ENCODE data around the gene NREP. TPM values are rescaled to one million over a fixed set of nuclear protein-coding genes. Genes with fewer than 3 reads are reported as not detected.
"Not testable (repeated sequence)": the region's sequence is repeated elsewhere in the genome, so short reads cannot be mapped to it uniquely, and the experiment has no call there.

NREP gene
- total and polyA plus RNA-seq, 2 donors (not counting 1 experiment from before 2014, with no cell fraction given) = 56.8 to 364 TPM

DNA sequence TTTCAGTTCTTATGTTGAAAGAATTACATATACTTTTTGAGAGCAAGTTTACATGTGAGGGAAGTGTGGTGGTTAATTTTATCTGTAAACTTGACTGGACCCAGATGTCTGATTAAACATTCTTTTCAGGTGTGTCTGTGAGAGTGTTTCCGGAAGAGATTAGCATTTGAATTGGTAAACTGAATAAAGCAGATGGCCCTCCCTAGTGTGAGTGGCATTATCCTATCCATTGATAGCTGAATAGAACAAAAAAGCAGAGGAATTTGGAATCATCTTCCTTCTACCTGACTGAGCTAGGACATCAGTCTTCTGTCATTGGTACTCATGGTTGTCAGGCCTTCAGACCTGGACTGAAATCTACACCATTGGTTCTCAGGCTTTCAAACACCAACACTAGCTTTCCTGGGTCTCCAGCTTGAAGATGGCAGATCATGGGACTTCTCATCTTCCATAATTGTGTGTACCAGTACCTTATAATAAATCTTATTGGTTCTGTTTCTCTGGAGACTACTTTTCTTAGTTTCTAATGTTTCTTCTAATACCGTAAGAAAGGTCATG, 36.6 kb downstream of the NREP start:
- Histone ChIP-seq H4K20me1 (ENCODE audit: control insufficient read depth, extremely low read depth, insufficient read depth, low read length) (no peaks in the 10 kb centered on the region), H3K9me3 (ENCODE audit: control insufficient read depth, insufficient read depth, low read depth, low read length) (no peaks in the 10 kb centered on the region), H3K4me3 (replicated peaks in 1 of 4; ENCODE audit: control extremely low read depth in 1 of 4, insufficient read depth in 1 of 4, low read depth in 3 of 4, low read length in 4 of 4) (no peak overlapping the region), H3K27ac (ENCODE audit: insufficient read depth, low read length) (no peak overlapping the region), H3K9ac (ENCODE audit: insufficient read depth, low read length) (no peak overlapping the region), H3K4me2 (ENCODE audit: extremely low read depth, insufficient read depth, low read length) (no peak overlapping the region), H3K4me1 (ENCODE audit: control insufficient read depth, extremely low read depth, insufficient read depth, low read length) (no peaks in the 10 kb centered on the region), H3K36me3 (ENCODE audit: control insufficient read depth, insufficient read depth, low read length) (no peaks in the 10 kb centered on the region), H3K79me2 (ENCODE audit: control insufficient read depth, insufficient read depth, low read length) (no peaks in the 10 kb centered on the region), H2AFZ (ENCODE audit: low read length) (no peak overlapping the region), H3K27me3 (ENCODE audit: control insufficient read depth, insufficient read depth, low read length) (no peaks in the 10 kb centered on the region)
- no peak for DNase-seq (ENCODE audit: low read depth in 2 of 2)
- TF ChIP-seq, protein P1, sequence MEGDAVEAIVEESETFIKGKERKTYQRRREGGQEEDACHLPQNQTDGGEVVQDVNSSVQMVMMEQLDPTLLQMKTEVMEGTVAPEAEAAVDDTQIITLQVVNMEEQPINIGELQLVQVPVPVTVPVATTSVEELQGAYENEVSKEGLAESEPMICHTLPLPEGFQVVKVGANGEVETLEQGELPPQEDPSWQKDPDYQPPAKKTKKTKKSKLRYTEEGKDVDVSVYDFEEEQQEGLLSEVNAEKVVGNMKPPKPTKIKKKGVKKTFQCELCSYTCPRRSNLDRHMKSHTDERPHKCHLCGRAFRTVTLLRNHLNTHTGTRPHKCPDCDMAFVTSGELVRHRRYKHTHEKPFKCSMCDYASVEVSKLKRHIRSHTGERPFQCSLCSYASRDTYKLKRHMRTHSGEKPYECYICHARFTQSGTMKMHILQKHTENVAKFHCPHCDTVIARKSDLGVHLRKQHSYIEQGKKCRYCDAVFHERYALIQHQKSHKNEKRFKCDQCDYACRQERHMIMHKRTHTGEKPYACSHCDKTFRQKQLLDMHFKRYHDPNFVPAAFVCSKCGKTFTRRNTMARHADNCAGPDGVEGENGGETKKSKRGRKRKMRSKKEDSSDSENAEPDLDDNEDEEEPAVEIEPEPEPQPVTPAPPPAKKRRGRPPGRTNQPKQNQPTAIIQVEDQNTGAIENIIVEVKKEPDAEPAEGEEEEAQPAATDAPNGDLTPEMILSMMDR (conservative IDR thresholded peaks at IDR 0.05 in 1 of 2, IDR thresholded peaks at IDR 0.05 in 1 of 2; ENCODE audit: low read depth in 1 of 2, low read length in 2 of 2) = no peak
- no peak for TF ChIP-seq EZH2 (IDR thresholded peaks at IDR 0.05; ENCODE audit: low read length, missing control alignments)

DNA sequence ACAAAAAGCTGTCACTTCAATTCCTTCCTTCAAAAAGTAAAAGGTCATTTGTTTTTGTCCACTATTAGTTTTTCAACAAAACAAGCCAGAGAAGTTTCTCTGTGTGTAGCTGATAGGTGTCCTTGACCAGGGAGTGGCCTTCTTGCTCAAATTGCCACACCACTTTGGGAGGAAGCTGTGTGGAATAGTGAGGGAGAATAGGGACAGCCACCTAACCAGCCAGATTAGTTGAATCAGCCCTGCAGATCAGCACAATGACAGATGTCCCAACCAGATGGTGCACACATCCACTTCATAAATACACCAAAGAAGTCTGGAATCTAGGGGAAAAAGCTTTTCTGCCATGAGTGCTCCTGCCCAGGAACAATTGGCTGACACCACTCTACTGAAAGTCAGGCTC, 37.2 kb downstream of the NREP start:
- Histone ChIP-seq H3K27ac (ENCODE audit: insufficient read depth, low read length) (no peak overlapping the region), H3K36me3 (ENCODE audit: control insufficient read depth, insufficient read depth, low read length) (no peaks in the 10 kb centered on the region), H3K4me1 (ENCODE audit: control insufficient read depth, extremely low read depth, insufficient read depth, low read length) (no peaks in the 10 kb centered on the region), H3K9me3 (ENCODE audit: control insufficient read depth, insufficient read depth, low read depth, low read length) (no peaks in the 10 kb centered on the region), H3K9ac (ENCODE audit: insufficient read depth, low read length) (no peak overlapping the region), H3K4me3 (replicated peaks in 1 of 4; ENCODE audit: control extremely low read depth in 1 of 4, insufficient read depth in 1 of 4, low read depth in 3 of 4, low read length in 4 of 4) (no peak overlapping the region), H3K27me3 (ENCODE audit: control insufficient read depth, insufficient read depth, low read length) (no peaks in the 10 kb centered on the region), H3K4me2 (ENCODE audit: extremely low read depth, insufficient read depth, low read length) (no peak overlapping the region), H2AFZ (ENCODE audit: low read length) (no peak overlapping the region), H3K79me2 (ENCODE audit: control insufficient read depth, insufficient read depth, low read length) (no peaks in the 10 kb centered on the region), H4K20me1 (ENCODE audit: control insufficient read depth, extremely low read depth, insufficient read depth, low read length) (no peaks in the 10 kb centered on the region)
- DNase-seq (ENCODE audit: low read depth in 2 of 2) = peak in 1 of 2 donors; percentile 21
- TF ChIP-seq, protein P1 (conservative IDR thresholded peaks at IDR 0.05 in 1 of 2, IDR thresholded peaks at IDR 0.05 in 1 of 2; ENCODE audit: low read depth in 1 of 2, low read length in 2 of 2) = no peak
- TF ChIP-seq EZH2 (IDR thresholded peaks at IDR 0.05; ENCODE audit: low read length, missing control alignments) = no peak

DNA sequence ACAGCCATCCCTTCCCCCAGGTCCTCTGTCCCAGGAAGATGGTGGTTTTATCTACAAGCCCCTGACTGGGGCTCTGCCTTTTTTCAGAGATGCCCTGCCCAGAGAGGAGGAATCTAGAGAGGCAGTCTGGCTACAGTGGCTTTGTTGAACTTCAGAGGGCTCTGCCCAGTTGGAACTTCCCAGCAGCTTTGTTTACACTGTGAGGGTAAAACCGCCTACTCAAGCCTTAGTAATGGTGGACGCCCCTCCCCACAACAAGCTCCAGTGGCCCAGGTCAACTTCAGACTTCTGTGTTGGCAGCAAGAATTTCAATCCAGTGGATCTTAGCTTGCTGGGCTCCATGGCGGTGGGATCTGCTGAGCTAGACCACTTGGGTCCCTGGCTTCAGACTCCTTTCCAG, 40.2 kb downstream of the NREP start:
- not testable (repeated sequence) for H3K27ac ChIP-seq (ENCODE audit: insufficient read depth, low read length); H3K4me2 ChIP-seq (ENCODE audit: extremely low read depth, insufficient read depth, low read length); H3K9ac ChIP-seq (ENCODE audit: insufficient read depth, low read length); H3K4me1 ChIP-seq (ENCODE audit: control insufficient read depth, extremely low read depth, insufficient read depth, low read length); H2AFZ ChIP-seq (ENCODE audit: low read length); H3K27me3 ChIP-seq (ENCODE audit: control insufficient read depth, insufficient read depth, low read length); DNase-seq (ENCODE audit: low read depth in 2 of 2); H3K9me3 ChIP-seq (ENCODE audit: control insufficient read depth, insufficient read depth, low read depth, low read length); H3K79me2 ChIP-seq (ENCODE audit: control insufficient read depth, insufficient read depth, low read length); H4K20me1 ChIP-seq (ENCODE audit: control insufficient read depth, extremely low read depth, insufficient read depth, low read length); H3K4me3 ChIP-seq (replicated peaks in 1 of 4; ENCODE audit: control extremely low read depth in 1 of 4, insufficient read depth in 1 of 4, low read depth in 3 of 4, low read length in 4 of 4); H3K36me3 ChIP-seq (ENCODE audit: control insufficient read depth, insufficient read depth, low read length)
